Left ventricle myocardium inferior (tissue), 1 donor: ENCODE data around the gene ASB13. TPM values are rescaled to one million over a fixed set of nuclear protein-coding genes. Genes with fewer than 3 reads are reported as not detected.
A peak's percentile ranks its signal among the peaks of the same experiment; 100 is the strongest.

ENCODE experiments used
- DNase-seq: peaks from one replicate; pipeline ENCODE4 v3.0.0-alpha.2; 2020
- H3K27ac ChIP-seq: fragments of 200-600 bp; replicated peaks from 2 replicates; pipeline ENCODE4 v1.8.0; 2021
- H3K27me3 ChIP-seq: fragments of 200-600 bp; 2 replicates; pipeline ENCODE4 v1.8.0; 2021; ENCODE audit warnings: low read depth
- H3K36me3 ChIP-seq: fragments of 200-600 bp; 2 replicates; pipeline ENCODE4 v1.8.0; 2021
- H3K4me1 ChIP-seq: fragments of 200-600 bp; 2 replicates; pipeline ENCODE4 v1.8.0; 2021
- H3K4me3 ChIP-seq: fragments of 200-600 bp; 2 replicates; pipeline ENCODE4 v1.8.0; 2021; ENCODE audit warnings: mild to moderate bottlenecking, moderate library complexity
- H3K9me3 ChIP-seq: fragments of 200-600 bp; replicated peaks from 2 replicates; pipeline ENCODE4 v1.8.0; 2021
- CTCF ChIP-seq: fragments of 200-600 bp; IDR thresholded peaks from 2 replicates; pipeline ENCODE4 v1.8.0; 2021; ENCODE audit warnings: antibody characterized with exemption, mild to moderate bottlenecking, borderline replicate concordance
- intact Hi-C: fragments of 100-400 bp; cut with micrococcal nuclease; formaldehyde crosslinking; loops from one replicate; pipeline ENCODE4 v1.11.0; 2022
- total RNA-seq: library from RNA; stranded (reverse); fragmentation: NEBNext Ultra II Directional; extraction: Animal tissue kit (Norgen Biotek cat#: 25700); gene quantifications from one replicate; pipeline ENCODE4 v1.2.1, GENCODE V29; 2021
- donor health status: DM: no; HTN: yes; CAD: no; lungs with severe emphysema.

ASB13 gene
- total RNA-seq, 1 donor from 2014 or later: 15.6 TPM

- no peak overlapping the region for H3K4me3 ChIP-seq
- H3K4me1 ChIP-seq: peaks cover 66% of the 10 kb centered on the region
- H3K36me3 ChIP-seq: no peaks in the 10 kb centered on the region
- H3K27ac ChIP-seq: no peak overlapping the region
- intact Hi-C loops: no loop called here
- no peak for DNase-seq
- no peaks in the 10 kb centered on the region for H3K9me3 ChIP-seq
- TF ChIP-seq CTCF: no peak
- no peaks in the 10 kb centered on the region for H3K27me3 ChIP-seq
These were observed 22.2 kb upstream of the ASB13 start for GRCh38 chr10:5688587-5688986.

- peak overlapping the region; percentile 92 for H3K27ac ChIP-seq
- no peak for DNase-seq
- intact Hi-C loops: no loop called here
- no peak for TF ChIP-seq CTCF
- H3K36me3 ChIP-seq: no peaks in the 10 kb centered on the region
- no peaks in the 10 kb centered on the region for H3K9me3 ChIP-seq
- H3K4me1 ChIP-seq: peaks cover 44% of the 10 kb centered on the region
- peak overlapping the region; percentile 86 for H3K4me3 ChIP-seq
- no peaks in the 10 kb centered on the region for H3K27me3 ChIP-seq
These were observed 19.4 kb upstream of the ASB13 start for GRCh38 chr10:5685764-5686240.

- peak; percentile 56 for TF ChIP-seq CTCF
- H3K4me1 ChIP-seq: peaks cover 44% of the 10 kb centered on the region
- H3K27me3 ChIP-seq: no peaks in the 10 kb centered on the region
- no peaks in the 10 kb centered on the region for H3K36me3 ChIP-seq
- H3K9me3 ChIP-seq: no peaks in the 10 kb centered on the region
- peak overlapping the region; percentile 86 for H3K4me3 ChIP-seq
- intact Hi-C loops: no loop called here
- H3K27ac ChIP-seq: peak overlapping the region; percentile 92
- peak; percentile 64 for DNase-seq
These were observed 18.8 kb upstream of the ASB13 start for GRCh38 chr10:5684971-5685763.

- peak within 1 kb of the TSS; percentile 86 for H3K4me3 ChIP-seq
These were observed 18.0 kb upstream of the ASB13 start, which contains the start of gene TASOR2 for GRCh38 chr10:5684318-5684970. Gene TASOR2 (plus strand): TSS chr10:5684838. CDS start chr10:5720643, 35,805 bp downstream.

More at GRCh38 chr10:5684318-5684970, 18.0 kb upstream of the ASB13 start, which contains the start of gene TASOR2:
- Histone ChIP-seq H3K9me3 (no peaks in the 10 kb centered on the region), H3K36me3 (no peaks in the 10 kb centered on the region), H3K4me1 (peaks cover 44% of the 10 kb centered on the region), H3K27ac (peak within 1 kb of the TSS; percentile 92), H3K27me3 (peaks cover 3% of the 10 kb centered on the region)
- peak; percentile 99 for DNase-seq
- no peak for TF ChIP-seq CTCF
- intact Hi-C loops: no loop called here
